K562 (cell line): ENCODE data around the gene TNP1. TPM values are rescaled to one million over a fixed set of nuclear protein-coding genes. Genes with fewer than 3 reads are reported as not detected.

ENCODE experiments used
- ATAC-seq: fragments of 200-7000 bp; cut with Tn5 transposase; 3 replicates; pipeline ENCODE4 v1.9.1; 2020; ENCODE audit warnings: moderate library complexity
- BruUV-seq: library from RNA; stranded (reverse); fragments of 400-500 nt; replicated peaks from 2 replicates; lab custom pipeline; 2021; lab: Mats Ljungman, UMichigan
- CTCF ChIA-PET: fragments of 300-600 bp; formaldehyde crosslinking; extraction: SDS; loops from one replicate; lab custom pipeline; 2021; ENCODE audit warnings: low intra/inter-chr PET ratio; lab: Yijun Ruan, JAX
- POLR2A ChIA-PET: fragments of 300-600, 350-650 bp; sonication (Branson Sonifier 250); formaldehyde crosslinking; extraction: SDS; loops from one replicate; lab custom pipeline; 2021; ENCODE audit warnings: antibody characterized with exemption, inconsistent platforms; lab: Yijun Ruan, JAX
- DNase-seq, 4 experiments: peaks; one replicate each; pipeline versions ENCODE4 v3.0.0 to v3.0.0-alpha.2; 2011 to 2018; ENCODE audit warnings: low spot score in 3 of 4, mixed read lengths in 3 of 4; ENCODE audit errors: extremely low read depth in 1 of 4
- FAIRE-seq: peaks from 2 replicates; lab custom pipeline; 2011; peaks lifted over from hg19 to GRCh38; lab: Jason Lieb, UNC
- H2AFZ ChIP-seq: 2 replicates; pipeline ENCODE4 v1.6.0; 2011; ENCODE audit warnings: low read depth, low read length, control low read depth, inconsistent platforms
- H3K27ac ChIP-seq: fragments of 200-600 bp; 3 replicates; pipeline ENCODE4 v1.8.0; 2011; ENCODE audit warnings: low read depth, mild to moderate bottlenecking, control low read depth, inconsistent platforms, low read length, moderate library complexity, mixed read lengths; ENCODE audit errors: extremely low read depth
- H3K27me3 ChIP-seq, 2 experiments: fragments of 300-600 bp in 1 of 2; 2 replicates in 1 of 2; 3 replicates in 1 of 2; pipeline versions ENCODE4 v1.6.0 to v1.8.0; 2011; ENCODE audit warnings: inconsistent platforms in 2 of 2, low read length in 2 of 2, mild to moderate bottlenecking in 1 of 2, mixed read lengths in 1 of 2, moderate library complexity in 1 of 2; ENCODE audit not compliant: control insufficient read depth in 2 of 2, insufficient read depth in 2 of 2
- H3K36me3 ChIP-seq: fragments of 300-600 bp; 3 replicates; pipeline ENCODE4 v1.8.0; 2011; ENCODE audit warnings: mild to moderate bottlenecking, low read length, inconsistent platforms; ENCODE audit not compliant: control insufficient read depth, insufficient read depth
- H3K4me1 ChIP-seq, 2 experiments: fragments of 200-600 bp in 1 of 2; replicated peaks in 1 of 2; 2 replicates in 1 of 2; 3 replicates in 1 of 2; pipeline versions ENCODE4 v1.5.1 to v1.8.0; 2011; ENCODE audit warnings: inconsistent platforms in 2 of 2, low read length in 2 of 2, mild to moderate bottlenecking in 1 of 2, mixed read lengths in 1 of 2, moderate library complexity in 1 of 2; ENCODE audit not compliant: control insufficient read depth in 2 of 2, insufficient read depth in 2 of 2
- H3K4me2 ChIP-seq: 2 replicates; pipeline ENCODE4 v1.6.1; 2011; ENCODE audit warnings: low read length, control low read depth, inconsistent platforms, mixed read lengths; ENCODE audit not compliant: insufficient read depth
- H3K4me3 ChIP-seq: fragments of 200-600 bp; sonication (generic), shearing (Covaris generic); 2 replicates; pipeline ENCODE4 v1.5.1; 2016; ENCODE audit warnings: control low read depth, inconsistent platforms
- H3K79me2 ChIP-seq: fragments of 200-600 bp; 3 replicates; pipeline ENCODE4 v1.8.0; 2011; ENCODE audit warnings: low read length, inconsistent platforms; ENCODE audit not compliant: control insufficient read depth, insufficient read depth
- H3K9ac ChIP-seq, 2 experiments: 2 replicates each; pipeline versions ENCODE4 v1.6.0 to v1.6.1; 2011; ENCODE audit warnings: low read depth in 2 of 2, low read length in 2 of 2, control low read depth in 1 of 2, inconsistent platforms in 1 of 2, mild to moderate bottlenecking in 1 of 2, mixed read lengths in 1 of 2; ENCODE audit not compliant: insufficient read depth in 1 of 2
- H3K9me1 ChIP-seq: one replicate; pipeline ENCODE4 v1.6.0; 2011; ENCODE audit warnings: inconsistent platforms, mild to moderate bottlenecking, low read length, moderate library complexity; ENCODE audit not compliant: control insufficient read depth, insufficient read depth
- H3K9me3 ChIP-seq: replicated peaks from 2 replicates; pipeline ENCODE4 v1.5.1; 2011; ENCODE audit warnings: low read depth, low read length, inconsistent platforms; ENCODE audit not compliant: control insufficient read depth, insufficient read depth
- H4K20me1 ChIP-seq: replicated peaks from 2 replicates; pipeline ENCODE4 v1.6.1; 2011; ENCODE audit warnings: low read length, inconsistent platforms, mixed read lengths; ENCODE audit not compliant: control insufficient read depth, insufficient read depth
- DACH1 ChIP-seq: fragments of 450-650 bp; IDR thresholded peaks from 2 replicates; pipeline ENCODE4 v1.6.1; 2018; ENCODE audit not compliant: partially characterized antibody
- KLF6 ChIP-seq: fragments of 250-450 bp; sonication (Bioruptor Pico); IDR thresholded peaks from 2 replicates; pipeline ENCODE4 v1.4.0; 2020; ENCODE audit warnings: mild to moderate bottlenecking, moderate library complexity, borderline replicate concordance
- POLR2A ChIP-seq: fragments of 450-650 bp; conservative IDR thresholded peaks from 2 replicates; pipeline ENCODE4 v1.6.1; 2016
- STAT6 ChIP-seq: sonication (generic); formaldehyde crosslinking; IDR thresholded peaks from 2 replicates; pipeline ENCODE4 v1.8.1; 2023; ENCODE audit warnings: mild to moderate bottlenecking, missing genetic modification reagents
- whole genome bisulfite sequencing: fragments of 100-300 bp; shearing (Covaris generic); methylation state at CpG from one replicate; pipeline ENCODE4 v1.1.6; 2016; ENCODE audit warnings: low coverage, mixed read lengths; ENCODE audit not compliant: insufficient coverage; ENCODE audit errors: missing lambda C conversion rate; 5-methylcytosine and 5-hydroxymethylcytosine counted together
- in situ Hi-C: fragments of 300-500 bp; cut with MboI; formaldehyde crosslinking; loops from 4 replicates; pipeline ENCODE4 v1.15.0; 2018; ENCODE audit warnings: inconsistent platforms, mixed read lengths
- intact Hi-C: fragments of 100-400 bp; cut with micrococcal nuclease; formaldehyde crosslinking; loops from 2 replicates; pipeline ENCODE4 v1.14.2; 2022
- polyA plus RNA-seq, 8 experiments: library from polyadenylated mRNA; depleted of rRNA in 4 of 8; stranded (reverse) in 5 of 8; unstranded in 3 of 8; fragments of >200 nt; fragmentation: Nextera tagmentation in 2 of 8; fragmentation: Illumina TruSeq in 1 of 8; extraction: Ambion mirVana in 2 of 8; extraction: Trizol in 1 of 8; gene quantifications; 2 replicates each; pipeline versions ENCODE4 v1.2.1 to v1.2.3, GENCODE V29; 2011 to 2014; ENCODE audit warnings: inconsistent platforms in 1 of 8, missing spikeins in 1 of 8
- total RNA-seq, 7 experiments: library from RNA; depleted of rRNA in 6 of 7; stranded (reverse); fragments of >200 nt in 6 of 7; fragmentation: Illumina TruSeq in 2 of 7; extraction: Trizol in 2 of 7; gene quantifications; 2 replicates each; pipeline versions ENCODE4 v1.2.1 to v1.2.3, GENCODE V29; 2011 to 2021; ENCODE audit warnings: low replicate concordance in 1 of 7
- TF ChIP-seq, protein P1 (sequence below): IDR thresholded peaks from 2 replicates; pipeline ENCODE4 v1.6.1; 2011; ENCODE audit warnings: borderline replicate concordance, low read depth, mild to moderate bottlenecking, moderate library complexity, low read length; ENCODE audit not compliant: insufficient read depth, poor library complexity, severe bottlenecking

Gene TNP1
- total and polyA plus RNA-seq, 9 of the 15 experiments (the other 6 are each of a cell fraction or from before 2014, with no cell fraction given) = not detected

DNA sequence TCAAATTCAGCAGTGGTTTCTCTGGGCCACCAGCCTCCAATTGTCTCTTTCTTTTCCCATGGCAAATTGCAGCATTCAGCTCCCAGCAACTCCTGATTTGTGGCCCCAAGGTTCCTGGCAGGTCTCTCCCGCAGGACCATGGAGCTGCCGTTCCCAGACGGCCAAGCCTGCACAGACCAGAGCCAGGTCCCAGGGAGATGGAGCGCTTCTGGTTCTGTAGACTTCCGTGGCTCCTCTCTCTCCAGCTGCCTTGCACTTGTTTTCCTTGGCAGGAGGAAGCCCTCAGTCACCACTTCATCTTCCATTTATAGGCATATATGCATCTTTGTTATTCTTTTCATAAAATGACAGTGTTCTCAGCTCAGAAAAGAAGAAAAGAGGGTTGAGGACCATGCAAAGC is 21.7 kb downstream of the TNP1 start:
- CTCF ChIA-PET = no interaction called here
- H3K4me1 ChIP-seq = no peaks in the 10 kb centered on the region; a peak in 1 of 5 replicates
- POLR2A ChIA-PET = interaction anchor here (0.8 to 1.1 kb wide), 3 partner anchors 9 to 15 kb away, joined by 3 to 5 read pairs (median 4); no protein-coding TSS in a partner anchor
- no peak overlapping the region for H3K9ac ChIP-seq
- H4K20me1 ChIP-seq = no peaks in the 10 kb centered on the region
- ATAC-seq (no peak), FAIRE-seq (no peak), DNase-seq (no peak)
- H3K27ac ChIP-seq = no peak overlapping the region
- in situ Hi-C loops = no loop called here
- WGBS = 0% methylated on average over 5 of the region's 5 CpGs
- H3K79me2 ChIP-seq = no peaks in the 10 kb centered on the region
- intact Hi-C loops = no loop called here
- peaks cover 0 to 17% of the 10 kb centered on the region in 2 experiments; a peak in 3 of 5 replicates for H3K27me3 ChIP-seq
- H3K9me3 ChIP-seq = no peaks in the 10 kb centered on the region
- H3K4me3 ChIP-seq = no peak overlapping the region
- no peaks in the 10 kb centered on the region for H3K9me1 ChIP-seq
- TF ChIP-seq KLF6 (CRISPR knock-in tag) = no peak
- TF ChIP-seq, protein P1, sequence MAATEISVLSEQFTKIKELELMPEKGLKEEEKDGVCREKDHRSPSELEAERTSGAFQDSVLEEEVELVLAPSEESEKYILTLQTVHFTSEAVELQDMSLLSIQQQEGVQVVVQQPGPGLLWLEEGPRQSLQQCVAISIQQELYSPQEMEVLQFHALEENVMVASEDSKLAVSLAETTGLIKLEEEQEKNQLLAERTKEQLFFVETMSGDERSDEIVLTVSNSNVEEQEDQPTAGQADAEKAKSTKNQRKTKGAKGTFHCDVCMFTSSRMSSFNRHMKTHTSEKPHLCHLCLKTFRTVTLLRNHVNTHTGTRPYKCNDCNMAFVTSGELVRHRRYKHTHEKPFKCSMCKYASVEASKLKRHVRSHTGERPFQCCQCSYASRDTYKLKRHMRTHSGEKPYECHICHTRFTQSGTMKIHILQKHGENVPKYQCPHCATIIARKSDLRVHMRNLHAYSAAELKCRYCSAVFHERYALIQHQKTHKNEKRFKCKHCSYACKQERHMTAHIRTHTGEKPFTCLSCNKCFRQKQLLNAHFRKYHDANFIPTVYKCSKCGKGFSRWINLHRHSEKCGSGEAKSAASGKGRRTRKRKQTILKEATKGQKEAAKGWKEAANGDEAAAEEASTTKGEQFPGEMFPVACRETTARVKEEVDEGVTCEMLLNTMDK = no peak
- TF ChIP-seq DACH1 = no peak
- no peak for TF ChIP-seq STAT6
- no peak for TF ChIP-seq POLR2A
- H3K36me3 ChIP-seq = no peaks in the 10 kb centered on the region
- no peak overlapping the region; the same call in 1 of the 2 replicates for H3K4me2 ChIP-seq
- no peak overlapping the region for H2AFZ ChIP-seq
- no TSS peak for BruUV-seq
